Ovary (tissue), 3 donors: ENCODE measurements around the gene PHACTR1.

Experiments
- EP300 ChIP-seq: sonication (generic); formaldehyde crosslinking; IDR thresholded peaks from one replicate; pipeline ENCODE4 v1.6.1; 2017; ENCODE audit warnings: antibody characterized with exemption
- TF ChIP-seq, protein P1 (sequence below), 3 donors: fragments of 450-650 bp in 2 of 3; fragments of 200-600 bp in 1 of 3; IDR thresholded peaks; one replicate each; pipeline versions ENCODE4 v1.5.1 to v1.8.0; 2016 to 2022; ENCODE audit warnings: antibody characterized with exemption in 3 of 3, mild to moderate bottlenecking in 1 of 3
- donor health status: DM: no; HTN: no; CAD: no.

GRCh38 chr6:13116155-13116554 is 399.6 kb downstream of the PHACTR1 start:
- no peak for TF ChIP-seq EP300
- TF ChIP-seq, protein P1, sequence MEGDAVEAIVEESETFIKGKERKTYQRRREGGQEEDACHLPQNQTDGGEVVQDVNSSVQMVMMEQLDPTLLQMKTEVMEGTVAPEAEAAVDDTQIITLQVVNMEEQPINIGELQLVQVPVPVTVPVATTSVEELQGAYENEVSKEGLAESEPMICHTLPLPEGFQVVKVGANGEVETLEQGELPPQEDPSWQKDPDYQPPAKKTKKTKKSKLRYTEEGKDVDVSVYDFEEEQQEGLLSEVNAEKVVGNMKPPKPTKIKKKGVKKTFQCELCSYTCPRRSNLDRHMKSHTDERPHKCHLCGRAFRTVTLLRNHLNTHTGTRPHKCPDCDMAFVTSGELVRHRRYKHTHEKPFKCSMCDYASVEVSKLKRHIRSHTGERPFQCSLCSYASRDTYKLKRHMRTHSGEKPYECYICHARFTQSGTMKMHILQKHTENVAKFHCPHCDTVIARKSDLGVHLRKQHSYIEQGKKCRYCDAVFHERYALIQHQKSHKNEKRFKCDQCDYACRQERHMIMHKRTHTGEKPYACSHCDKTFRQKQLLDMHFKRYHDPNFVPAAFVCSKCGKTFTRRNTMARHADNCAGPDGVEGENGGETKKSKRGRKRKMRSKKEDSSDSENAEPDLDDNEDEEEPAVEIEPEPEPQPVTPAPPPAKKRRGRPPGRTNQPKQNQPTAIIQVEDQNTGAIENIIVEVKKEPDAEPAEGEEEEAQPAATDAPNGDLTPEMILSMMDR (IDR thresholded peaks at IDR 0.05), result no peak
